ENCODE measurements around the gene PNO1.

GRCh38 chr2:68176657-68177056 is 19.0 kb downstream of the PNO1 start:
- TF ChIP-seq CTCF (conservative IDR thresholded peaks at IDR 0.05; ENCODE audit: low read length) (no peak), EZH2phosphoT487 (IDR thresholded peaks at IDR 0.05; ENCODE audit: borderline replicate concordance) (no peak)

Measured in Loucy (cell line).